Activated CD8-positive, alpha-beta memory T cell treated with anti-CD3 and anti-CD28 coated beads for 4 hours (primary cell): ENCODE data around the gene TMEM132C.
"Not testable (repeated sequence)": the region's sequence is repeated elsewhere in the genome, so short reads cannot be mapped to it uniquely, and the experiment has no call there.

Experiments
- DNase-seq, 2 donors: peaks; one replicate each; pipeline ENCODE4 v3.0.0-alpha.2; 2020; ENCODE audit warnings: low read depth in 2 of 2

TMEM132C gene

GRCh38 chr12:128267131-128267622 lies at the start of gene TMEM132C:
Gene TMEM132C, plus strand, starts transcription at chr12:128267170. Its CDS starts 233 bp downstream, at chr12:128267403.
- DNase-seq, result no peak

GRCh38 chr12:128224226-128224625 lies 42.7 kb upstream of the TMEM132C start:
- no peak for DNase-seq

- DNase-seq, result no peak
These were observed 38.4 kb upstream of the TMEM132C start for GRCh38 chr12:128228581-128228980.

GRCh38 chr12:128235635-128236417 lies 31.1 kb upstream of the TMEM132C start:
- no peak for DNase-seq

- DNase-seq, result no peak
These were observed 30.4 kb upstream of the TMEM132C start for GRCh38 chr12:128236525-128236924.

GRCh38 chr12:128240745-128241144 lies 26.2 kb upstream of the TMEM132C start:
- DNase-seq, result no peak

- no peak for DNase-seq
These were observed 21.8 kb upstream of the TMEM132C start for GRCh38 chr12:128245121-128245520.

- DNase-seq, result no peak
These were observed 21.1 kb upstream of the TMEM132C start for GRCh38 chr12:128245905-128246304.

- DNase-seq, result no peak
These were observed 16.9 kb upstream of the TMEM132C start for GRCh38 chr12:128250096-128250495.

GRCh38 chr12:128253829-128254228 lies 13.1 kb upstream of the TMEM132C start:
- not testable (repeated sequence) for DNase-seq

- no peak for DNase-seq
These were observed 8.0 kb upstream of the TMEM132C start for GRCh38 chr12:128258866-128259555.

- no peak for DNase-seq
These were observed 7.4 kb upstream of the TMEM132C start for GRCh38 chr12:128259556-128260070.

GRCh38 chr12:128261757-128262156 lies 5.2 kb upstream of the TMEM132C start:
- no peak for DNase-seq

- no peak for DNase-seq
These were observed 1.4 kb upstream of the TMEM132C start for GRCh38 chr12:128265566-128265965.

- no peak for DNase-seq
These were observed 884 bp upstream of the TMEM132C start for GRCh38 chr12:128266086-128266485.

GRCh38 chr12:128266541-128267130 lies 334 bp upstream of the TMEM132C start:
- DNase-seq, result no peak

GRCh38 chr12:128267651-128268378 lies 845 bp downstream of the TMEM132C start:
- DNase-seq, result no peak

GRCh38 chr12:128268379-128268995 lies 1.5 kb downstream of the TMEM132C start:
- no peak for DNase-seq

GRCh38 chr12:128269181-128269591 lies 2.2 kb downstream of the TMEM132C start:
- no peak for DNase-seq

GRCh38 chr12:128276471-128276870 lies 9.5 kb downstream of the TMEM132C start:
- no peak for DNase-seq

- DNase-seq, result no peak
These were observed 20.0 kb downstream of the TMEM132C start for GRCh38 chr12:128286970-128287369.
